HepG2 (cell line): ENCODE measurements around the gene CCDC196. TPM values are rescaled to one million over a fixed set of nuclear protein-coding genes. Genes with fewer than 3 reads are reported as not detected.

ENCODE experiments used
- AGO2 ChIP-seq: fragments of 200-400 bp; formaldehyde crosslinking; optimal IDR thresholded peaks from 2 replicates; pipeline ENCODE3; 2017; ENCODE audit warnings: mild to moderate bottlenecking, low read depth, low read length, moderate library complexity
- ATF1 ChIP-seq: IDR thresholded peaks from 2 replicates; pipeline ENCODE4 v1.6.1; 2016; ENCODE audit warnings: mild to moderate bottlenecking, control low read depth
- CERS6 ChIP-seq: sonication (generic); formaldehyde crosslinking; IDR thresholded peaks from 2 replicates; pipeline ENCODE4 v1.5.0; 2020; ENCODE audit warnings: missing genetic modification reagents
- CREBL2 ChIP-seq: sonication (generic); formaldehyde crosslinking; IDR thresholded peaks from 2 replicates; pipeline ENCODE4 v1.8.1; 2023; ENCODE audit warnings: missing genetic modification reagents, mild to moderate bottlenecking, borderline replicate concordance
- ELF1 ChIP-seq: sonication (generic); formaldehyde crosslinking; IDR thresholded peaks from 2 replicates; pipeline ENCODE4 v1.4.0; 2020; ENCODE audit warnings: missing genetic modification reagents
- ELK4 ChIP-seq: sonication (generic); formaldehyde crosslinking; IDR thresholded peaks from 2 replicates; pipeline ENCODE4 v1.9.0; 2021; ENCODE audit warnings: missing genetic modification reagents, borderline replicate concordance
- HDAC6 ChIP-seq: fragments of 200-600 bp; sonication (generic); IDR thresholded peaks from 2 replicates; pipeline ENCODE4 v1.7.0; 2017; ENCODE audit warnings: mild to moderate bottlenecking, antibody characterized with exemption, low read length, low read depth
- MLLT10 ChIP-seq: sonication (generic); formaldehyde crosslinking; IDR thresholded peaks from 2 replicates; pipeline ENCODE4 v1.4.0; 2020; ENCODE audit warnings: missing genetic modification reagents
- MYC ChIP-seq: sonication (generic); formaldehyde crosslinking; IDR thresholded peaks from 2 replicates; pipeline ENCODE4 v1.9.0; 2021; ENCODE audit warnings: missing genetic modification reagents, borderline replicate concordance
- PBX3 ChIP-seq: sonication (generic); formaldehyde crosslinking; IDR thresholded peaks from 2 replicates; pipeline ENCODE4 v1.8.1; 2023; ENCODE audit warnings: missing genetic modification reagents, inconsistent platforms, borderline replicate concordance
- RAD51 ChIP-seq: fragments of 450-650 bp; IDR thresholded peaks from 2 replicates; pipeline ENCODE4 v1.6.1; 2016; ENCODE audit warnings: borderline replicate concordance
- REXO4 ChIP-seq: sonication (generic); formaldehyde crosslinking; IDR thresholded peaks from 2 replicates; pipeline ENCODE4 v1.8.0; 2022; ENCODE audit warnings: missing genetic modification reagents, mild to moderate bottlenecking, borderline replicate concordance
- TEAD2 ChIP-seq: sonication (generic); formaldehyde crosslinking; IDR thresholded peaks from 2 replicates; pipeline ENCODE4 v1.9.0; 2021; ENCODE audit warnings: missing genetic modification reagents
- U2AF2 ChIP-seq: fragments of 200-400 bp; formaldehyde crosslinking; IDR thresholded peaks from 2 replicates; pipeline ENCODE4 v1.6.1; 2017; ENCODE audit warnings: low read depth, mild to moderate bottlenecking, low read length
- ZBTB1 ChIP-seq: sonication (generic); formaldehyde crosslinking; IDR thresholded peaks from 2 replicates; pipeline ENCODE4 v1.4.0; 2020; ENCODE audit warnings: missing genetic modification reagents, borderline replicate concordance
- ZBTB2 ChIP-seq: sonication (generic); formaldehyde crosslinking; IDR thresholded peaks from 2 replicates; pipeline ENCODE4 v1.8.0; 2022; ENCODE audit warnings: low read depth, missing genetic modification reagents
- ZBTB49 ChIP-seq: sonication (generic); formaldehyde crosslinking; IDR thresholded peaks from 2 replicates; pipeline ENCODE4 v1.4.0; 2020; ENCODE audit warnings: missing genetic modification reagents, borderline replicate concordance
- ZFP36L2 ChIP-seq: sonication (generic); formaldehyde crosslinking; IDR thresholded peaks from 2 replicates; pipeline ENCODE4 v1.4.0; 2020; ENCODE audit warnings: missing genetic modification reagents
- ZMYM4 ChIP-seq: sonication (generic); formaldehyde crosslinking; IDR thresholded peaks from 2 replicates; pipeline ENCODE4 v1.8.1; 2023; ENCODE audit warnings: mild to moderate bottlenecking, missing genetic modification reagents
- ZNF143 ChIP-seq: sonication (generic); formaldehyde crosslinking; IDR thresholded peaks from 2 replicates; pipeline ENCODE4 v1.4.0; 2020; ENCODE audit warnings: missing genetic modification reagents
- ZNF230 ChIP-seq: sonication (generic); formaldehyde crosslinking; IDR thresholded peaks from 2 replicates; pipeline ENCODE4 v1.4.0; 2020; ENCODE audit warnings: mild to moderate bottlenecking, missing genetic modification reagents
- ZNF598 ChIP-seq: sonication (generic); formaldehyde crosslinking; IDR thresholded peaks from 2 replicates; pipeline ENCODE4 v1.5.1; 2020; ENCODE audit warnings: mild to moderate bottlenecking, missing genetic modification reagents, borderline replicate concordance
- ZNF674 ChIP-seq: sonication (generic); formaldehyde crosslinking; IDR thresholded peaks from 2 replicates; pipeline ENCODE4 v1.5.0; 2020; ENCODE audit warnings: low read depth, mild to moderate bottlenecking, missing genetic modification reagents
- polyA plus RNA-seq, 8 experiments: library from polyadenylated mRNA; depleted of rRNA in 3 of 8; stranded (reverse) in 7 of 8; unstranded in 1 of 8; fragments of >200 nt; fragmentation: Illumina TruSeq in 4 of 8; extraction: Trizol in 4 of 8; gene quantifications; 2 replicates each; pipeline versions ENCODE4 v1.2.1 to v1.2.3, GENCODE V29; 2011 to 2016; ENCODE audit warnings: low read depth in 4 of 8, missing spikeins in 1 of 8, mixed read lengths in 1 of 8; ENCODE audit not compliant: insufficient read depth in 1 of 8
- total RNA-seq, 5 experiments: library from RNA; depleted of rRNA; stranded (reverse); fragments of >200 nt; fragmentation: Illumina TruSeq; extraction: Trizol; gene quantifications; 2 replicates each; pipeline ENCODE4 v1.2.3, GENCODE V29; 2016; ENCODE audit warnings: low read depth in 1 of 5

Gene CCDC196
- total and polyA plus RNA-seq, 2 of the 13 experiments (the other 11 are each of a cell fraction or from before 2014, with no cell fraction given), result not detected

- TF ChIP-seq REXO4 (CRISPR knock-in tag) (no peak), ZMYM4 (CRISPR knock-in tag) (no peak), ELK4 (CRISPR knock-in tag) (no peak), MLLT10 (CRISPR knock-in tag) (no peak), PBX3 (no peak), RAD51 (no peak), ATF1 (CRISPR knock-in tag) (no peak), MYC (CRISPR knock-in tag) (no peak), ELF1 (CRISPR knock-in tag) (no peak), U2AF2 (no peak), HDAC6 (no peak), ZBTB1 (CRISPR knock-in tag) (no peak), AGO2 (peak; percentile 14), ZBTB2 (no peak), ZNF674 (CRISPR knock-in tag) (no peak), ZNF143 (CRISPR knock-in tag) (no peak), TEAD2 (CRISPR knock-in tag) (no peak), ZBTB49 (CRISPR knock-in tag) (no peak), ZNF598 (CRISPR knock-in tag) (no peak), CREBL2 (CRISPR knock-in tag) (no peak), CERS6 (CRISPR knock-in tag) (no peak), ZNF230 (CRISPR knock-in tag) (no peak), ZFP36L2 (CRISPR knock-in tag) (no peak)
Measured at GRCh38 chr14:66508846-66509621, 22.9 kb downstream of the CCDC196 start (continued).
